Panc1 (cell line): ENCODE data around the gene TTC21B. TPM values are rescaled to one million over a fixed set of nuclear protein-coding genes. Genes with fewer than 3 reads are reported as not detected.
"Not testable (repeated sequence)": the region's sequence is repeated elsewhere in the genome, so short reads cannot be mapped to it uniquely, and the experiment has no call there.

Experiments used
- ATAC-seq: fragments of 200-7000 bp; cut with Tn5 transposase; 2 replicates; pipeline ENCODE4 v1.9.1; 2020; ENCODE audit warnings: mild to moderate bottlenecking, moderate library complexity
- BruUV-seq: library from RNA; stranded (reverse); fragments of 400-500 nt; replicated peaks from 2 replicates; lab custom pipeline; 2021; lab: Mats Ljungman, UMichigan
- CTCF ChIA-PET: fragments of 300-600 bp; sonication (Branson Sonifier 250); formaldehyde crosslinking; loops from one replicate; lab custom pipeline; 2022; ENCODE audit warnings: antibody characterized with exemption; lab: Charles Lee
- POLR2A ChIA-PET: fragments of 300-600 bp; sonication (Branson Sonifier 250); formaldehyde crosslinking; loops from one replicate; lab custom pipeline; 2022; ENCODE audit warnings: antibody characterized with exemption; lab: Charles Lee
- DNase-seq: peaks from one replicate; pipeline ENCODE4 v3.0.0-alpha.2; 2010; ENCODE audit warnings: low read depth, low spot score
- H3K27ac ChIP-seq: 2 replicates; pipeline ENCODE4 v1.5.1; 2011; ENCODE audit warnings: mild to moderate bottlenecking, low read length, inconsistent platforms
- H3K27me3 ChIP-seq: fragments of 200-500 bp; sonication (Bioruptor generic); 2 replicates; pipeline ENCODE4 v1.6.0; 2014; ENCODE audit warnings: low read length, inconsistent platforms; ENCODE audit not compliant: control insufficient read depth, insufficient read depth
- H3K36me3 ChIP-seq: fragments of 200-500 bp; sonication (Bioruptor generic); 2 replicates; pipeline ENCODE4 v1.5.1; 2014; ENCODE audit warnings: inconsistent platforms, mild to moderate bottlenecking, low read length, moderate library complexity; ENCODE audit not compliant: control insufficient read depth, insufficient read depth
- H3K4me1 ChIP-seq: 2 replicates; pipeline ENCODE4 v1.5.1; 2011; ENCODE audit warnings: inconsistent platforms, mild to moderate bottlenecking, low read length, moderate library complexity; ENCODE audit not compliant: control insufficient read depth, insufficient read depth
- H3K4me3 ChIP-seq, 2 experiments: 2 replicates each; pipeline ENCODE4 v1.5.1; 2011 to 2012; ENCODE audit warnings: low read depth in 2 of 2, low read length in 2 of 2, mild to moderate bottlenecking in 2 of 2, inconsistent platforms in 1 of 2, moderate library complexity in 1 of 2
- H3K9me3 ChIP-seq: fragments of 200-500 bp; sonication (Bioruptor generic); 2 replicates; pipeline ENCODE4 v1.5.1; 2014; ENCODE audit warnings: low read depth, mild to moderate bottlenecking, inconsistent platforms, low read length, moderate library complexity; ENCODE audit not compliant: control insufficient read depth, insufficient read depth
- POLR2AphosphoS5 ChIP-seq: IDR thresholded peaks from 2 replicates; pipeline ENCODE4 v1.6.1; 2012; ENCODE audit warnings: mild to moderate bottlenecking, low read depth, low read length, moderate library complexity
- SIN3A ChIP-seq: IDR thresholded peaks from 2 replicates; pipeline ENCODE4 v1.6.1; 2012; ENCODE audit warnings: low read depth, mild to moderate bottlenecking, low read length, moderate library complexity, borderline replicate concordance; ENCODE audit not compliant: insufficient read depth
- TCF7L2 ChIP-seq: IDR thresholded peaks from 2 replicates; pipeline ENCODE4 v1.6.1; 2011; ENCODE audit warnings: mild to moderate bottlenecking, low read depth, low read length, inconsistent platforms
- in situ Hi-C: cut with HindIII; loops from 2 replicates; pipeline ENCODE4 v1.10.0; 2016; ENCODE audit warnings: low sequenced_read_pairs, low pct_unique_long_range_greater_than_20kb
- intact Hi-C: fragments of 100-400 bp; cut with micrococcal nuclease; formaldehyde crosslinking; loops from one replicate; pipeline ENCODE4 v1.10.0; 2022; ENCODE audit not compliant: unreplicated experiment
- total RNA-seq: library from RNA; stranded (reverse); gene quantifications from one replicate; pipeline ENCODE4 v1.2.1, GENCODE V29; 2021; ENCODE audit not compliant: unreplicated experiment
- TF ChIP-seq, protein P1 (sequence below): fragments of 450-650 bp; IDR thresholded peaks from 2 replicates; pipeline ENCODE4 v1.5.1; 2017; ENCODE audit warnings: mild to moderate bottlenecking
- TF ChIP-seq, protein P2 (sequence below), 2 experiments: IDR thresholded peaks; 2 replicates each; pipeline ENCODE4 v1.6.1; 2011 to 2012; ENCODE audit warnings: low read depth in 2 of 2, control low read depth in 1 of 2, low read length in 1 of 2, mild to moderate bottlenecking in 1 of 2, moderate library complexity in 1 of 2; ENCODE audit not compliant: insufficient read depth in 1 of 2

Gene TTC21B
- total RNA-seq, 1 experiment from 2014 or later = 12.4 TPM

DNA sequence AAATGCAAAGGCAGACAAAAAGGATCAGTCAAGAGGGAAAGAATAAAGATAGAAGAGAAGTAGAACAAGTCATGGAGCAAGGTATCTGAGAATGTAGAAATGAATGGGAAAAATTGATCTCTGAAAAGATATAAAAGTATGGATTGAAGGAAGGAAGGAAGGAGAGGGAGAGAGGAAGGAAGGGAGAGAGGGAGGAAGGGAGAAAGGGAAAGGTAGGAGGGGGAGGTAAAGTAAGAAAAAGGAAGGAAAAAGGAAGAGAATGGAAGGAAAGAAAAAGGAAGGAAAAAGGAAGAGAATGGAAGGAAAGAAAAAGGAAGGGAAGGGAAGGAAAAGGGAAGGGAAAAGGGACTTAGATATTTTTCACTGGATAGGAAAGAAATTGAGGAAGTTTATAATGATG is 31.5 kb upstream of the TTC21B start:
- Histone ChIP-seq H3K4me3 (no peak overlapping the region), H3K4me1 (no peaks in the 10 kb centered on the region), H3K36me3 (no peaks in the 10 kb centered on the region), H3K27ac (no peak overlapping the region), H3K9me3 (no peaks in the 10 kb centered on the region), H3K27me3 (no peaks in the 10 kb centered on the region)
- no TSS peak for BruUV-seq
- ChIA-PET CTCF (no interaction called here), POLR2A (no interaction called here)
- intact Hi-C loops (no loop called here), in situ Hi-C loops (no loop called here)
- DNase-seq (no peak), ATAC-seq (no peak)
- TF ChIP-seq SIN3A (no peak), POLR2AphosphoS5 (no peak), TCF7L2 (no peak)
- TF ChIP-seq, protein P1, sequence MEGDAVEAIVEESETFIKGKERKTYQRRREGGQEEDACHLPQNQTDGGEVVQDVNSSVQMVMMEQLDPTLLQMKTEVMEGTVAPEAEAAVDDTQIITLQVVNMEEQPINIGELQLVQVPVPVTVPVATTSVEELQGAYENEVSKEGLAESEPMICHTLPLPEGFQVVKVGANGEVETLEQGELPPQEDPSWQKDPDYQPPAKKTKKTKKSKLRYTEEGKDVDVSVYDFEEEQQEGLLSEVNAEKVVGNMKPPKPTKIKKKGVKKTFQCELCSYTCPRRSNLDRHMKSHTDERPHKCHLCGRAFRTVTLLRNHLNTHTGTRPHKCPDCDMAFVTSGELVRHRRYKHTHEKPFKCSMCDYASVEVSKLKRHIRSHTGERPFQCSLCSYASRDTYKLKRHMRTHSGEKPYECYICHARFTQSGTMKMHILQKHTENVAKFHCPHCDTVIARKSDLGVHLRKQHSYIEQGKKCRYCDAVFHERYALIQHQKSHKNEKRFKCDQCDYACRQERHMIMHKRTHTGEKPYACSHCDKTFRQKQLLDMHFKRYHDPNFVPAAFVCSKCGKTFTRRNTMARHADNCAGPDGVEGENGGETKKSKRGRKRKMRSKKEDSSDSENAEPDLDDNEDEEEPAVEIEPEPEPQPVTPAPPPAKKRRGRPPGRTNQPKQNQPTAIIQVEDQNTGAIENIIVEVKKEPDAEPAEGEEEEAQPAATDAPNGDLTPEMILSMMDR = no peak
- TF ChIP-seq, protein P2, sequence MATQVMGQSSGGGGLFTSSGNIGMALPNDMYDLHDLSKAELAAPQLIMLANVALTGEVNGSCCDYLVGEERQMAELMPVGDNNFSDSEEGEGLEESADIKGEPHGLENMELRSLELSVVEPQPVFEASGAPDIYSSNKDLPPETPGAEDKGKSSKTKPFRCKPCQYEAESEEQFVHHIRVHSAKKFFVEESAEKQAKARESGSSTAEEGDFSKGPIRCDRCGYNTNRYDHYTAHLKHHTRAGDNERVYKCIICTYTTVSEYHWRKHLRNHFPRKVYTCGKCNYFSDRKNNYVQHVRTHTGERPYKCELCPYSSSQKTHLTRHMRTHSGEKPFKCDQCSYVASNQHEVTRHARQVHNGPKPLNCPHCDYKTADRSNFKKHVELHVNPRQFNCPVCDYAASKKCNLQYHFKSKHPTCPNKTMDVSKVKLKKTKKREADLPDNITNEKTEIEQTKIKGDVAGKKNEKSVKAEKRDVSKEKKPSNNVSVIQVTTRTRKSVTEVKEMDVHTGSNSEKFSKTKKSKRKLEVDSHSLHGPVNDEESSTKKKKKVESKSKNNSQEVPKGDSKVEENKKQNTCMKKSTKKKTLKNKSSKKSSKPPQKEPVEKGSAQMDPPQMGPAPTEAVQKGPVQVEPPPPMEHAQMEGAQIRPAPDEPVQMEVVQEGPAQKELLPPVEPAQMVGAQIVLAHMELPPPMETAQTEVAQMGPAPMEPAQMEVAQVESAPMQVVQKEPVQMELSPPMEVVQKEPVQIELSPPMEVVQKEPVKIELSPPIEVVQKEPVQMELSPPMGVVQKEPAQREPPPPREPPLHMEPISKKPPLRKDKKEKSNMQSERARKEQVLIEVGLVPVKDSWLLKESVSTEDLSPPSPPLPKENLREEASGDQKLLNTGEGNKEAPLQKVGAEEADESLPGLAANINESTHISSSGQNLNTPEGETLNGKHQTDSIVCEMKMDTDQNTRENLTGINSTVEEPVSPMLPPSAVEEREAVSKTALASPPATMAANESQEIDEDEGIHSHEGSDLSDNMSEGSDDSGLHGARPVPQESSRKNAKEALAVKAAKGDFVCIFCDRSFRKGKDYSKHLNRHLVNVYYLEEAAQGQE (IDR thresholded peaks at IDR 0.05; ENCODE audit: insufficient read depth in 1 of 2, low read depth in 2 of 2, low read length in 1 of 2) = no peak

DNA sequence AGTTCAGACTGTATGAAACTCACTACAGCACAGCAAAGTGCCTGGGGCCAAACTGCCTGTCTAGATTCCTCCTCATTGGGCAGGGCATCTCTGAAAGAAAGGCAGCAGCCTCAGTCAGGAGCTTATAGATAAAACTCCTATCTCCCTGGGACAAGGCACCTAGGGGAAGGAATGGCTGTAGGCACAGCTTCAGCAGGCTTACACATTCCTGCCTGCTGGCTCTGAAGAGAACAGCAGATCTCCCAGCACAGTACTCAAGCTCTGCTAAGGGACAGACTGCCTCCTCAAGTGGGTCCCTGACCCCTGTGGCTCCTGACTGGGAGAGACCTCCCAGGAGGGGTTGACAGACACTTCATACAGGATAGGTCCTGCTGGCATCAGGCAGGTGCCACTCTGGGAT is 18.6 kb upstream of the TTC21B start:
- H3K4me3 ChIP-seq, in situ Hi-C loops, H3K36me3 ChIP-seq, H3K9me3 ChIP-seq, DNase-seq, intact Hi-C loops, ATAC-seq, BruUV-seq, H3K27me3 ChIP-seq, H3K4me1 ChIP-seq, CTCF ChIA-PET, H3K27ac ChIP-seq, POLR2A ChIA-PET: not testable (repeated sequence)

DNA sequence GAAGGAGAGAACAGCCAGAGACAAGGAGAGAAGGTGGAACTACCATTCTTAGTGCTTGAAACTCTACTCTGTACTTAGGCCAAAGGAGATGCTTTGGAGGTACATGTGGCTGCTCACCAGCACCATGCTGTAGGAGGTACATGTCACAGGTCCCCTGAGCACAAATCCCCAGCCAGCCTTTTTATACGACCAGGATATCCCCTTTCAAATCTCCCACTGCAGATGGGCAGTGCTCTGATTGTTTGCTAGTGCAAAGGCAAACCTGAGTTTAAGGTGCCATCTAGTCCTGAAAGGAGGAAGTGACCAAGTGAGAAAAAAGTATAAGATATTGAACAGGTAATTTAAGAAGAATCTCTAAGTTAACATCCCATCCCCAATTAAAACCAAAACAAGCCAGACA is 17.1 kb upstream of the TTC21B start:
- BruUV-seq = no TSS peak
- Histone ChIP-seq H3K4me3 (no peak overlapping the region), H3K4me1 (no peaks in the 10 kb centered on the region), H3K36me3 (no peaks in the 10 kb centered on the region), H3K27me3 (no peaks in the 10 kb centered on the region), H3K9me3 (no peaks in the 10 kb centered on the region), H3K27ac (no peak overlapping the region)
- in situ Hi-C loops = no loop called here
- ATAC-seq (no peak), DNase-seq (no peak)
- ChIA-PET CTCF (no interaction called here), POLR2A (no interaction called here)
- TF ChIP-seq, protein P1 = no peak; the same call in 1 of the 2 replicates
- TF ChIP-seq TCF7L2 (no peak), POLR2AphosphoS5 (no peak), SIN3A (no peak)
- TF ChIP-seq, protein P2 (IDR thresholded peaks at IDR 0.05; ENCODE audit: insufficient read depth in 1 of 2, low read depth in 2 of 2, low read length in 1 of 2) = no peak
- intact Hi-C loops = no loop called here
